Measurements from ENCODE around the gene ECEL1.

DNA sequence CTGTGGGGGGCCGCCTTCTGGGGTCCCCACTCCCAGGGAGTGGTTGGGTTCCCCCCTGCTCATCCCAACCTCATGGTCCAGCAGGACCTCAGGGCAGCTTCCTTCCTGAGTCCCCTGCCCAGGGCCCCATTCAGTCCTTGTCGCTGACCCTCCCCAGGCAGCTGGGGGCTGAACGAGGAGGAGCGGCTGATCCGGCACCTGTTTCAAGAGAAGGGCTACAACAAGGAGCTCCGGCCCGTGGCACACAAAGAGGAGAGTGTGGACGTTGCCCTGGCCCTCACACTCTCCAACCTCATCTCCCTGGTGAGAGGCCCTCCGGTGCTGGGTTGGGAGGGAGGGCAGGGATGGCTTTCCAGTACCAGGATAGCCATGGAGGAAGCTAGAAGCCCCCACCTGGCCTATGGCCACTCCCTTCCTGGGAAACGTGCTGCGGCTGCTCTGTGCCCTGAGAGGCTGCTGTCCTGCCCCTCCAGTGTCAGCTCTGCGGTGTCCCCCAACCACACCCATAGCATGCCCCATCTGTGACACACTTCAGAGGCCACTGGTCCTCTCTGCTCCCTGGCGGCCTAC, 38.8 kb upstream of the ECEL1 start:
- TF ChIP-seq, protein P1, sequence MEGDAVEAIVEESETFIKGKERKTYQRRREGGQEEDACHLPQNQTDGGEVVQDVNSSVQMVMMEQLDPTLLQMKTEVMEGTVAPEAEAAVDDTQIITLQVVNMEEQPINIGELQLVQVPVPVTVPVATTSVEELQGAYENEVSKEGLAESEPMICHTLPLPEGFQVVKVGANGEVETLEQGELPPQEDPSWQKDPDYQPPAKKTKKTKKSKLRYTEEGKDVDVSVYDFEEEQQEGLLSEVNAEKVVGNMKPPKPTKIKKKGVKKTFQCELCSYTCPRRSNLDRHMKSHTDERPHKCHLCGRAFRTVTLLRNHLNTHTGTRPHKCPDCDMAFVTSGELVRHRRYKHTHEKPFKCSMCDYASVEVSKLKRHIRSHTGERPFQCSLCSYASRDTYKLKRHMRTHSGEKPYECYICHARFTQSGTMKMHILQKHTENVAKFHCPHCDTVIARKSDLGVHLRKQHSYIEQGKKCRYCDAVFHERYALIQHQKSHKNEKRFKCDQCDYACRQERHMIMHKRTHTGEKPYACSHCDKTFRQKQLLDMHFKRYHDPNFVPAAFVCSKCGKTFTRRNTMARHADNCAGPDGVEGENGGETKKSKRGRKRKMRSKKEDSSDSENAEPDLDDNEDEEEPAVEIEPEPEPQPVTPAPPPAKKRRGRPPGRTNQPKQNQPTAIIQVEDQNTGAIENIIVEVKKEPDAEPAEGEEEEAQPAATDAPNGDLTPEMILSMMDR (IDR thresholded peaks at IDR 0.05), result no peak
- TF ChIP-seq POLR2A (IDR thresholded peaks at IDR 0.05), result no peak

Measured in right lobe of liver (tissue), 4 donors.